H1 (cell line): Measurements from ENCODE around the gene ZNF148. TPM values are rescaled to one million over a fixed set of nuclear protein-coding genes. Genes with fewer than 3 reads are reported as not detected.

Experiments used
- CEBPB ChIP-seq: IDR thresholded peaks from 2 replicates; pipeline ENCODE4 v1.6.1; 2012; ENCODE audit warnings: low read depth, low read length
- CTBP2 ChIP-seq: IDR thresholded peaks from 2 replicates; pipeline ENCODE4 v1.7.0; 2011; ENCODE audit warnings: borderline replicate concordance, mild to moderate bottlenecking, moderate library complexity, mixed read lengths, low read length; ENCODE audit not compliant: insufficient read depth, insufficient read length
- JUN ChIP-seq: IDR thresholded peaks from 2 replicates; pipeline ENCODE4 v1.6.1; 2011; ENCODE audit warnings: low read depth, mild to moderate bottlenecking, improper control_type of control experiment, low read length
- SP2 ChIP-seq: IDR thresholded peaks from 2 replicates; pipeline ENCODE4 v1.6.1; 2012; ENCODE audit warnings: mild to moderate bottlenecking, low read length, inconsistent platforms
- TAF1 ChIP-seq: IDR thresholded peaks from 2 replicates; pipeline ENCODE4 v1.6.1; 2011; ENCODE audit warnings: mild to moderate bottlenecking, low read depth, low read length
- polyA plus RNA-seq, 7 experiments: library from polyadenylated mRNA; depleted of rRNA in 3 of 7; stranded (reverse) in 5 of 7; unstranded in 2 of 7; fragments of >200 nt in 5 of 7; fragments of 200-250 nt in 2 of 7; gene quantifications; 1 replicate in 5 of 7; 2 replicates in 1 of 7; 4 replicates in 1 of 7; pipeline versions ENCODE4 v1.2.1 to v1.2.3, GENCODE V29; 2011 to 2013; ENCODE audit warnings: missing spikeins in 2 of 7, mixed read lengths in 2 of 7
- total RNA-seq: library from RNA; stranded (reverse); fragmentation: NEBNext Ultra II Directional; extraction: Animal tissue kit (Norgen Biotek cat#: 25700); gene quantifications from 2 replicates; pipeline ENCODE4 v1.2.1, GENCODE V29; 2021

Gene ZNF148
- total and polyA plus RNA-seq, 2 of the 8 experiments (the other 6 are each of a cell fraction or from before 2014, with no cell fraction given) = 3.7 to 22.6 TPM

- no peak for TF ChIP-seq JUN
- no peak for TF ChIP-seq SP2
- no peak for TF ChIP-seq TAF1
- TF ChIP-seq CEBPB = no peak
- TF ChIP-seq CTBP2 = no peak
- TF ChIP-seq, all 59 proteins: peak for 0
Measured at GRCh38 chr3:125261031-125261430, 114.1 kb downstream of the ZNF148 start (continued).
